ELF-1 (cell line): ENCODE results near the gene PNMA3.
"Not testable (repeated sequence)": the region's sequence is repeated elsewhere in the genome, so short reads cannot be mapped to it uniquely, and the experiment has no call there.

Experiments
- DNase-seq: peaks from one replicate; pipeline ENCODE4 v3.0.0-alpha.2; 2016; ENCODE audit warnings: low read depth, low spot score

PNMA3 gene

DNA sequence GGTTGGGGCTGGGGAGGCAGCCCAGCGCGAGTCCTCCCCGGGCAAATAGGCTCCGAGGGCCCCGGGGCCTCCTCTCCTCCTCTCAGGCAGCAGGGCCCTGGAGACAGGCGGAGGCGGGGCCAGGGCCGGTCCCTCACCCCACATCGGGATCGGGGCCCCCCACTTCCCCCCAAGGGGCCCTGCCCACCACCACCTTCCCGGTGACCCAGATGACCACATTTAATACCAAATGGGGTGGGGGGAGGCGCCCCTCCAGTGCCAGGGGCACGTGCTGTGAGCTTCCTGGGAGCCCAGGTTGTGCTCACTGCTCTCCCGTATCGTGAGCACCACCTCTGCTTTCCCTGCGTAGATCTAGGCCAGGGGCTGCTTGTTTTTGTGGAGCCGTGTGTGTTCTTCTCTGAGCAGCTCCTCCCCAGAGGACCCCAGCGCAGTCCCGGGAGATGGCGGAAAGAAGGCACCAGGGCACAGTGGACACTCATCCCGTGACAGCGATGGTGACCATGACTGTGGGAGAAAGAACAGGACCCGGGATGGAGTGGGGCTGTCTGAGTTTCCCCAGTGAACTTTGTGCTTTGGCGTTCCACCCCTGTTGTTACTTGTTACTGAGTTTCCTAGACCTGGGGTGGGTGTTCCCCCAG lies 18.1 kb downstream of the PNMA3 start:
- no peak for DNase-seq

DNA sequence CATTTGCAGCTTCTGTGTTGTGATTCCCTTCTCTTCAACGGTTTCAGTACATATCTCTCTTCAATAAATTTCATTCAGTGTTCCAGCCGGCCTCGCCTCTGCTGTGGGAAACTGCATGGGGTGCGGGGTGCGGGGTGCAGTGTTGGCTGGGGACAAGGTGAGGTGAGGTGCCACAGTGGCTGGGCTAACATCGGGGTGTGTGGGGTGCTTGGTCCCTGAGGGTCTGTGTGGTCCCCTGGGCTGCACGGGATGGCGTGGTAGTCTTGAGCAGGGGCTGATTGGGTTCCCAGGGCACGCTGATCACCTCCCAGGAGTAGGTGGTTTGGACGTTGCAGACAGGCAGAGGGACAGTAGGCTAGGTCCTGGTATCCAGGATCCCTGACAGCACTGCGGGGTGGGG lies 18.7 kb downstream of the PNMA3 start:
- DNase-seq, result no peak

DNA sequence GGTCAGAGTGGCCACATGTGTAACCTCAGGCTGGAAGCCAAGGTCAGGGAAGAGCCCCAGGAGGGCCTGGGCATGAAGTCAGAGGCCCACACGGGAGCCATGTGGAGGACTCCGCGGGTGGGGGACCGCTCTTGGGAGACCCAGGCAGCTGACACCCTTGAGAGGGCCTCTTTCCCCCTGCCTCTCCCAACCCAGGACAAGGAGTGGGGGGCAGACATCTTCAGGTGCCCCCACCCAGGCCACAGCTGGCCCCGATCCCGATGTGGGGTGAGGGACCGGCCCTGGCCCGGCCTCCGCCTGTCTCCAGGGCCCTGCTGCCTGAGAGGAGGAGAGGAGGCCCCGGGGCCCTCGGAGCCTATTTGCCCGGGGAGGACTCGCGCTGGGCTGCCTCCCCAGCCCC lies 19.1 kb downstream of the PNMA3 start:
- no peak for DNase-seq

DNA sequence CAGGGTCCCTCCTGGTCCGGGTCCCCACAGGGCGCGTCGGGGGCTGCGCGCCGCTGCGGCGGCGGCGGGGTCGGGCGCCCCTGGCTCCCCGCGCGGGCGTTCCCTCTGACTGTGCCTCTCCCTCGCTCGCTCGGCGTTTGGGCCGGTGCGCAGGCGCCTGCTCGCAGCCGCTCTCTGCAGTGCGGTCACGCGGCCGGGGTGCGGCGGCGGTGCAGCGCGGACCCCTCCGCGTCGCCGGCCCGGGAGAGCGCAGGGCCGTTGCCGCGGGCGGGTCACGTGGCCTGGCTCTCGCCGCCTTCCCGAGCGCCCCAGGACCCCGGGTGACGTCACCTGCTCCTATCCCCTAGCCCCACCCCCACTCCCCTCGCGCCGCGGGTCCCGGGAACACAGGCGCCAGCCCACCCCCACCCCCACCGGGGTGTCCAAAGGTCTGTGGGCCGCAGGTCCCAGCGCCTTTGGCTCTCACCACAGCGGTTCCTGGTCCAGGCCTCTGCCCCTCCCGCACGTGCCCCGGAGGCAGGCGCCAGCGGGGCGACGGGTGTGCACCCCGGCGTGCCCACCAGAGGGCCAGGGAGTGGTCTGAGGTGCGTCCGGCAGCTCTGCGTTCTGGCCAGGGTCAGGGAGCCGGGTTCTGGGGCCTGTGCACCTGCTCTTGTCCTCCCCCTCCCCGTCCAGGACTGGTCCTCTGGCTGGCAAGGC lies 21.3 kb downstream of the PNMA3 start:
- DNase-seq, result not testable (repeated sequence)

DNA sequence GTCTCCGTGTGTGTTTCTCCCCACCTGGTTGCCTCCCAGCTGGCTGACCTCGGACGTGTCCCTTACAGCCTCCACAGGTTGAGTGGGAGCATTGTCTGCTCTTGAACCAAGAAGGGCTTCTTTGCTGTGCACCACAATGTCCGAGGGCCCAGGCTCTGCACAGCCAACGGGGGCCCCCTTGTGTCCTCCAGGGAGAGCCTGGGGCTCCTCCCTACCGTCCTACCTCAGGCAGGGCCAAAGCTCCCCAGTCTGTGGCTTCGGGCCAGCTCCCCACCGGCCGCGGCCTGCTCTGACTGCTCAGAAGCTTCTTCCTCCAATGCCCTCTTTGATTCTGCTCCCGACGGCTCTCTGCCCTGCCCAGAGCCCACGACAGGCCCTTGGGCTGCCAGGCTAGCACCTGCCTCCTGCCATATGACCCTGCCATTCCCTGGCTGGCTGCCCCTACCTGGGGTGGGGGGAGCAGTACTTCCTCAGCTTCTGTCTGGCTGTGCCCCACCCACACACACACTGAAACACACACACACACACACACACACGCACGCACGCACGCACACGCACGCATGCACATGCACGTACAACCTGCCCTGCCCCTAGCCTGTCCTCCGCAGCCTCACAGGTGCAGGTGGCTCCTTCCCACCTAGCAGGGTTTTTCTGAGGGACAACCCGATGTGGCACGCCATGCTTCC lies 27.1 kb downstream of the PNMA3 start:
- not testable (repeated sequence) for DNase-seq

DNA sequence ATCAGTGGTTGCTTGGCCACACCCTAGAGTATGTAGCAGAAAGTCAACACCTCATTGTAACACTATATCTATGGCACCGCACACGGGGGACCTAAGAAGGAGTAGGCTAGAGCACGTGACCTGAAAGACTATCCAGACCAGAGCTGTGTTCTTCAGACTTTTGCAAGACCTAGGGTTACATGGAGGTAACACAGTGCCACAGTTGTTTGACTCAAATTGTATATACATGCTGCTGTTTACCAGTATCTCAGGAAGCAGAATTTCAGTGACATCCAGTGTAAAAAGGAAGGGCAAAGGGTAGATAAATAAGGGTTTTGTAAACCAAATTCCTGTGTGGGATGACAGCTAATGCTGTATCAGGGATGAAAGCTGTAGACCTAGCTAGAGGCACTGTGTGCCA lies 46.1 kb downstream of the PNMA3 start:
- DNase-seq, result no peak

DNA sequence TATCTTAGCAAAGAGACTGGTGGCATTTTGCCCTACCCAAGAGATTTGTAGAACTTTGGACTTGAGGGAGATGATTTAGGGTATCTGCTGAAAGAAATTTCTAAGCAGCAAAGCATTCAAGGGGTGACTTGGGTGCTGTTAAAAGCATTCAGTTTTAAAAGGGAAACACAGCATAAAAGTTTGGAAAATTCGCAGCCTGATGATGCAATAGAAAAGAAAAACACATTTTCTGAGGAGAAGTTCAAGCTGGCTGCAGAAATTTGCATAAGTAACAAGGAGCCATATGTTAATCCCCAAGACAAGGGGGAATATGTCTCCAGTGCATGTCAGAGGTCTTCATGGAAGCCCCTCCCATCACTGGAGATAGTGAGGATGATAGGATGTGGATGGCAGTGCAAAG lies 48.7 kb downstream of the PNMA3 start:
- DNase-seq, result not testable (repeated sequence)

DNA sequence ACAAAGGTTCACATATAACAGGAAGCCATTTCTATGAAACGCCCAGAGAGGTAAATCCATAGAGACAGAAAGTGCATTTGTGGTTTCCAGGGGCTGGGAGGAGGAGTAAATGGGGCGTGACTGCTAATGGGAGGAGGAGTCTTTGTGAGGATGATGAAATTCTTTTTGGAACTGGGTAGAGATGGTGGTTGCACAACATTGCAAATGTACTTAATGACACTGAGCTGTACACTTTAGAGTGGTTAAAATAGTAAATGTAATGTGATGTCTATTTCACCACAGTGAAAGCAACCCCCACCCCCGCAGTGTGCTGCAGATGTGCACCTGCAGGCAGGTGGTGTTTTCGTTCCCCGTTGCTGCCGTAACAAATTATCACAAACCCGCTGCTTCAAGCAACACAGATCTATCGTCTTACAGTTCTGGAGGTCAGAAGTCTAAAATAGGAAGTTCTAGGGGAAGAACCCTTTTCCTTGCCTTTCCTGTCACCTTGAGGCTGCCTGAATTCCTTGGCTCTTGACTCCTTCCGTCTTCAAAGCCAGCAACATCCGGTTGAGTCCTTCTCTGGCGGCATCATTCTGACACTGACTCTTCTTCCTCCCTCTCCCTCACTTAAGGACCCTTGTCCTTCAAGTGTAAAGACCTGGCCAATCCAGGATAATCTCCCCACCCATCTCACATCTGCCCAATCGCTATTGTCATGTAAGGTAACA lies 50.0 kb downstream of the PNMA3 start:
- not testable (repeated sequence) for DNase-seq
